Transverse colon (tissue), 4 donors: ENCODE results near the gene LRRC10B. TPM values are rescaled to one million over a fixed set of nuclear protein-coding genes. Genes with fewer than 3 reads are reported as not detected.

ENCODE experiments used
- DNase-seq: peaks from one replicate; pipeline ENCODE4 v3.0.0-alpha.2; 2019
- H3K27ac ChIP-seq, 4 donors: fragments of 200-600 bp; sonication (generic); 2 replicates each; pipeline ENCODE4 v1.5.1; 2016 to 2018; ENCODE audit warnings: inconsistent platforms in 4 of 4
- H3K27me3 ChIP-seq: fragments of 200-600 bp; sonication (generic); 2 replicates; pipeline ENCODE4 v1.5.1; 2017; ENCODE audit warnings: inconsistent platforms
- H3K36me3 ChIP-seq, 4 donors: fragments of 200-600 bp; sonication (generic); 2 replicates each; pipeline ENCODE4 v1.5.1; 2017 to 2019; ENCODE audit warnings: inconsistent platforms in 4 of 4
- H3K4me1 ChIP-seq, 4 donors: fragments of 200-600 bp; sonication (generic); 2 replicates each; pipeline ENCODE4 v1.5.1; 2017 to 2020; ENCODE audit warnings: inconsistent platforms in 4 of 4
- H3K4me3 ChIP-seq, 4 donors: fragments of 200-600 bp; sonication (generic); 1 replicate in 1 of 4; 2 replicates in 3 of 4; pipeline versions ENCODE4 v1.5.1 to v1.6.1; 2017 to 2019; ENCODE audit warnings: inconsistent platforms in 4 of 4
- H3K9me3 ChIP-seq, 2 donors: fragments of 200-600 bp; sonication (generic); 2 replicates each; pipeline ENCODE4 v1.5.1; 2017 to 2019; ENCODE audit warnings: inconsistent platforms in 2 of 2
- CTCF ChIP-seq, 5 experiments: fragments of 200-600 bp in 3 of 5; fragments of 450-650 bp in 2 of 5; sonication (generic) in 3 of 5; IDR thresholded peaks; 1 replicate in 2 of 5; 2 replicates in 3 of 5; pipeline ENCODE4 v1.5.1; 2016 to 2017; ENCODE audit warnings: antibody characterized with exemption in 5 of 5, inconsistent platforms in 3 of 5, mild to moderate bottlenecking in 2 of 5, moderate library complexity in 1 of 5
- EP300 ChIP-seq: sonication (generic); formaldehyde crosslinking; IDR thresholded peaks from one replicate; pipeline ENCODE4 v1.6.1; 2017; ENCODE audit warnings: antibody characterized with exemption, low read depth
- POLR2A ChIP-seq: fragments of 450-650 bp; IDR thresholded peaks from one replicate; pipeline ENCODE4 v1.6.1; 2016; ENCODE audit warnings: antibody characterized with exemption, mild to moderate bottlenecking, moderate library complexity
- POLR2AphosphoS5 ChIP-seq, 3 donors: sonication (generic); formaldehyde crosslinking; IDR thresholded peaks; one replicate each; pipeline ENCODE4 v1.6.1; 2016; ENCODE audit warnings: antibody characterized with exemption in 3 of 3
- WGBS, 2 donors: methylation state at CpG; one replicate each; pipeline ENCODE4 v1.1.5; 2018; ENCODE audit warnings: low coverage in 1 of 2; 5-methylcytosine and 5-hydroxymethylcytosine counted together
- in situ Hi-C, 4 donors: fragments of 200-750 bp; cut with MboI; loops; one replicate each; pipeline versions ENCODE4 v1.15.0 to v1.15.1; 2017; ENCODE audit warnings: low sequenced_read_pairs in 3 of 4, low pct_ligation_motif_present in 1 of 4, low pct_unique_long_range_greater_than_20kb in 1 of 4
- intact Hi-C: fragments of 100-400 bp; cut with DNase I; formaldehyde crosslinking; loops from one replicate; pipeline ENCODE4 v1.15.1; 2023; ENCODE audit warnings: low total_unique reads
- total RNA-seq, 4 donors: library from RNA; depleted of rRNA; stranded (reverse); fragments of >200 nt; gene quantifications; one replicate each; pipeline ENCODE4 v1.1.0, GENCODE V29; 2016

Gene LRRC10B
- total RNA-seq, 4 donors from 2014 or later, result 0.32 to 1.1 (median 0.60) TPM; not detected in 1

DNA sequence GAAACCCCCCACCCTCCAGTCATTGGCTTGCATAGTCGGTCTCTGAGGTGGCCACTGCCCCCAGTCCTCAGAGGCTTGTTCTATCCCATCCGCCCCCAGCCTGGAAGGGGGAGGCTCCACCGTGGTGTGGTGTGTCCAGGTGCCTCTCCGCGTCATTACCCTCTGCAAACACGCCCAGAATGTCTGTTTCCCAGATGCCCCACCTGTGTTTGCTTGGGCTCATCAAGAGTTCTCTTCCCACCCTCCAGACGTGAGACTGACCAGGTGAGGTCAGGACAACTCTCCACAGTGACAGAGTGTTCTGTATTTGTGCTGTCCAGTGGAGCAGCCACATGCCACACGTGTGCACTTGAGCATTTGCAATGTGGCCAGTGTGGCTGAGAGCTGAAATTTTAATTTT is 24.9 kb downstream of the LRRC10B start:
- intact Hi-C loops, result loop anchor here (10.0 kb wide), 1 partner anchor 91 kb away; no protein-coding TSS in a partner anchor
- H3K27ac ChIP-seq, result peak overlapping the region in 3 of 4 donors; percentile 54 to 76 (median 73)
- in situ Hi-C loops, result no loop called here
- no peak for TF ChIP-seq POLR2A
- TF ChIP-seq POLR2AphosphoS5 (IDR thresholded peaks at IDR 0.05), result peak; percentile 18 to 25 (median 22)
- TF ChIP-seq CTCF (IDR thresholded peaks at IDR 0.05), result no peak
- TF ChIP-seq EP300, result peak; percentile 24
- H3K4me3 ChIP-seq, result no peak overlapping the region
- H3K36me3 ChIP-seq, result no peaks in the 10 kb centered on the region
- no peaks in the 10 kb centered on the region for H3K27me3 ChIP-seq
- no peaks in the 10 kb centered on the region for H3K9me3 ChIP-seq
- DNase-seq, result peak; percentile 64
- 44% methylated on average over 8 of the region's 8 CpGs; no CpG with 5 or more reads in 1 of the 2 donors for WGBS, 2 donors
- peaks cover 0 to 30% (median 22%) of the 10 kb centered on the region in 4 donors for H3K4me1 ChIP-seq

DNA sequence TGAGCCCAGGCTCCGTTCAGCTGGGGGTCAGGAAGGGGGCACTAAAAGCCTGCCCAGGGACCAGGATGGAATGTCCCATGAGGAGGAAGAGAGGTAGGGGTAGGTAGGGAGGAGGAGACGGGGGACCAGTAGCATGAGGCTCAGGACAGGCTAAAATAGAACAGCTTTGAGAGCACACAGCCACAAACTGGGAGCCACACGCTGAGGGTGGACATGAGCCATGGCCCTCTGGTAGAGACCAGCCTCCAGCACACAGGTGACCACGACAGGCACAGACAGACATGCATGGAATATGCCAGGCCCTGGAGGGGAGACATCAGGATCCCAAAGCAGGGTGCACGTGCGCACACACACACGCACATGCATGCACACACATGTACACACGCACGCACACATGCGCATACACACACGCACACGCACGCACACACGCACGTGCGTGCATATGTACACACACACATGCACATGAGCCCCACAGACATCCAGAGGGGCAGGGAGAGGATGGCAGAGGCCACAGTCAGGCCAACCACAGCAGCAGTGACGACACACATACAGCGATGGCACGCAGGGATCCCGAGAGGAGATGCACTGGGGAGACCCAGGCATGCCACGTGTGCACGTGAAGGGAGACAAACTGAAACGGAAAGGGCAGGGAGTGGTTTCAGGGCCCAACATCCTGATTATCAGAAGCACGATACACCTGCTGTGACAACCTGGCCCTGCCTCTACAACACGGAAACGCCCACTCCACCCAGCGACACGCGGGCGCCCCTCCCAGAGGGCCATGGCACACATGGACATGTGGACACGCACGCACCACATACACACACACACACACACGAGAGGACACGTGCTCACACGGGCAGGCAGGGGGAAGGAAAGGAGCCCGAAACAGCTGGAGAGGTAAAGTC is 25.7 kb downstream of the LRRC10B start:
- Histone ChIP-seq H3K27me3 (no peaks in the 10 kb centered on the region), H3K27ac (peak overlapping the region in 2 of 4 donors; percentile 60 to 73), H3K4me3 (no peak overlapping the region), H3K36me3 (no peaks in the 10 kb centered on the region), H3K9me3 (no peaks in the 10 kb centered on the region), H3K4me1 (peaks cover 0 to 30% (median 22%) of the 10 kb centered on the region in 4 donors)
- 58% methylated on average over 34 of the region's 36 CpGs; no CpG with 5 or more reads in 1 of the 2 donors for WGBS, 2 donors
- intact Hi-C loops (loop anchor here (10.0 kb wide), 1 partner anchor 91 kb away; no protein-coding TSS in a partner anchor), in situ Hi-C loops (no loop called here)
- DNase-seq, result peak; percentile 64
- TF ChIP-seq POLR2AphosphoS5 (IDR thresholded peaks at IDR 0.05) (no peak), POLR2A (no peak), EP300 (no peak)

DNA sequence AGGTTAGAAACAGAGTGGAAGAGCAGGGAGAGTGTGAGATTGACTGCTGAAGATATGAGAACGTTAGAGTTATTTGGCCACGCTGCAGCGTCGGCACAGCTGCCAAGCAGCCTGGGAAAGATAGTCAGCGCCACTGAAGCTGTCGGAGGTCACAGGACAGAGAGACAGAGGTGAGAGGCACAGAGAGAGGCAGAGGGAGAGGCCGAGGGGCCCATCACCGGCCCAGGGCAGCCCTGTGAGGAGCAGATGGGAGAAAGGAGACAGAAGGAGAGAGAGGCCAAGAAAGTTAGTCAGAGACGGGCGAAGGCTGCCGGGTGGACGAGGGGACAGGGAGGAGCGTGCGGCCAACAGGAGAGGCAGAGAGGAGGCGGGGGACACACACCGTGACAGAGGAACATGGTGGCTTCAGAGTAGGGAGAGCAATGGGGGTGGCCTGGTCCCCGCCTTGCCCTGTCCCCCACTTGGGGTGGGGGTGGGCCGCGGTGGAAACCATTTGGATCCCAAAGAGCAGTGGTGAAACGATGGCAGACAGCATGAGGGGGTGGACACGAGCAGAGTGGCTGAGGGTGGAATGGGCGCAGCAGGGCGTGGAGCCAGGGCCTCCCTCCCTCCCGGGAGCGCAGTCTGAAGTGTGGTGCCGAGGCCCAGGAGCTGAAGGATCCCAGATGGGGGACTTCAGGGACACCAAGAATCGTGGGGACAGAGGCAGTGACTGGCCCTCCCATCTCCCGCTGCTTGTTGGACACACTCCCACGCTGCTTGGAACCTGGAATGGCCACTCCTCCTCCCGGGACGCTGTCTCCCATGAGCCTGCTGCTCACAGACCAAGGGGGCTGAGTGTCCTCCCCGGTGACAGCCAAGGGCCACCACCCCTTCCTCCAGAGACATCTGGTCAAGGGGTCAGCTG is 26.6 kb downstream of the LRRC10B start:
- Histone ChIP-seq H3K27ac (peak overlapping the region in 2 of 4 donors; percentile 54 to 73), H3K36me3 (no peaks in the 10 kb centered on the region), H3K27me3 (no peaks in the 10 kb centered on the region), H3K9me3 (no peaks in the 10 kb centered on the region), H3K4me1 (peaks cover 0 to 30% (median 22%) of the 10 kb centered on the region in 4 donors), H3K4me3 (no peak overlapping the region)
- WGBS, 2 donors, result 67 to 73% methylated on average over 3 to 32 of the region's 32 CpGs
- TF ChIP-seq CTCF (IDR thresholded peaks at IDR 0.05) (no peak), POLR2A (no peak), EP300 (no peak), POLR2AphosphoS5 (IDR thresholded peaks at IDR 0.05) (no peak)
- intact Hi-C loops, result loop anchor here (10.0 kb wide), 1 partner anchor 90 kb away; no protein-coding TSS in a partner anchor
- in situ Hi-C loops, result no loop called here
- no peak for DNase-seq

- Histone ChIP-seq H3K27ac (no peak overlapping the region), H3K9me3 (no peaks in the 10 kb centered on the region), H3K4me3 (no peak overlapping the region), H3K27me3 (no peaks in the 10 kb centered on the region), H3K4me1 (peaks cover 0 to 29% (median 22%) of the 10 kb centered on the region in 4 donors), H3K36me3 (no peaks in the 10 kb centered on the region)
- intact Hi-C loops (loop anchor here (10.0 kb wide), 1 partner anchor 89 kb away; no protein-coding TSS in a partner anchor), in situ Hi-C loops (no loop called here)
- no peak for DNase-seq
- TF ChIP-seq EP300, result no peak
- TF ChIP-seq POLR2AphosphoS5 (IDR thresholded peaks at IDR 0.05), result no peak
- TF ChIP-seq CTCF (IDR thresholded peaks at IDR 0.05), result no peak
- no peak for TF ChIP-seq POLR2A
- WGBS, 2 donors, result 75% methylated on average over 17 of the region's 17 CpGs; no CpG with 5 or more reads in 1 of the 2 donors
Observed at GRCh38 chr11:61535998-61536675, 27.6 kb downstream of the LRRC10B start.
